Left kidney (tissue), 2 donors: ENCODE results near the gene RHOT2. TPM values are rescaled to one million over a fixed set of nuclear protein-coding genes. Genes with fewer than 3 reads are reported as not detected.

Experiments used
- DNase-seq: peaks from one replicate; pipeline ENCODE4 v3.0.0-alpha.2; 2013
- polyA plus RNA-seq: library from polyadenylated mRNA; unstranded; fragments of 120-200 nt; gene quantifications from one replicate; pipeline ENCODE4 v1.2.1, GENCODE V29; 2013; ENCODE audit not compliant: insufficient read length

RHOT2 gene
- polyA plus RNA-seq, 1 donor: 70.8 TPM

- DNase-seq: no peak
These were observed 686 bp upstream of the RHOT2 start for GRCh38 chr16:667113-667779.

GRCh38 chr16:668519-669171 is 713 bp downstream of the RHOT2 start:
- DNase-seq: no peak

- DNase-seq: no peak
These were observed 1.7 kb downstream of the RHOT2 start for GRCh38 chr16:669666-670065.

GRCh38 chr16:670485-671352 is 2.8 kb downstream of the RHOT2 start:
- no peak for DNase-seq

- no peak for DNase-seq
These were observed 3.6 kb downstream of the RHOT2 start for GRCh38 chr16:671353-672131.

GRCh38 chr16:672371-672770 is 4.4 kb downstream of the RHOT2 start:
- DNase-seq: no peak

- DNase-seq: no peak
These were observed 4.9 kb downstream of the RHOT2 start for GRCh38 chr16:672851-673250.

GRCh38 chr16:673399-673991 is 5.6 kb downstream of the RHOT2 start:
- DNase-seq: no peak

- no peak for DNase-seq
These were observed 6.4 kb downstream of the RHOT2 start for GRCh38 chr16:674214-674881.

GRCh38 chr16:674968-675883 is 7.3 kb downstream of the RHOT2 start, which contains the start of gene RHBDL1:
Gene RHBDL1 (plus strand): TSS chr16:675671. CDS start chr16:675791, 120 bp downstream.
- no peak for DNase-seq

GRCh38 chr16:675884-676564 is 8.1 kb downstream of the RHOT2 start:
- no peak for DNase-seq

- no peak for DNase-seq
These were observed 8.6 kb downstream of the RHOT2 start for GRCh38 chr16:676565-676902.

- DNase-seq: no peak
These were observed 9.0 kb downstream of the RHOT2 start for GRCh38 chr16:676913-677312.

GRCh38 chr16:677316-678190 is 9.6 kb downstream of the RHOT2 start:
- DNase-seq: no peak

- no peak for DNase-seq
These were observed 10.4 kb downstream of the RHOT2 start for GRCh38 chr16:678209-678857.

GRCh38 chr16:678858-679813 is 11.2 kb downstream of the RHOT2 start:
- DNase-seq: no peak
